GM19035 (cell line): ENCODE data around the gene ITGB1BP1.

Source experiments
- ATAC-seq: cut with Tn5 transposase; IDR thresholded peaks from one replicate; pipeline ENCODE4 v1.9.1; 2021; ENCODE audit not compliant: unreplicated experiment

Gene ITGB1BP1

GRCh38 chr2:9423100-9423921 lies at the start of gene ITGB1BP1, which contains the start of gene CPSF3:
TSS of gene ITGB1BP1 (minus strand) at chr2:9423528. CDS start at chr2:9418697, 4,831 bp downstream.
TSS of gene CPSF3 (plus strand) at chr2:9423654. CDS start at chr2:9423774, 120 bp downstream.
- peak; percentile 81 for ATAC-seq

GRCh38 chr2:9472511-9472910 lies 49.2 kb upstream of the ITGB1BP1 start:
- no peak for ATAC-seq

GRCh38 chr2:9471206-9471605 lies 47.9 kb upstream of the ITGB1BP1 start:
- ATAC-seq, result no peak

- ATAC-seq, result no peak
Measured at GRCh38 chr2:9467687-9468086, 44.4 kb upstream of the ITGB1BP1 start.

- ATAC-seq, result no peak
Measured at GRCh38 chr2:9466147-9466683, 42.9 kb upstream of the ITGB1BP1 start.

- no peak for ATAC-seq
Measured at GRCh38 chr2:9465170-9465569, 41.8 kb upstream of the ITGB1BP1 start.

GRCh38 chr2:9463698-9464034 lies 40.3 kb upstream of the ITGB1BP1 start:
- ATAC-seq, result no peak

- ATAC-seq, result no peak
Measured at GRCh38 chr2:9462886-9463697, 39.8 kb upstream of the ITGB1BP1 start.

GRCh38 chr2:9462313-9462712 lies 39.0 kb upstream of the ITGB1BP1 start:
- ATAC-seq, result no peak

- ATAC-seq, result no peak
Measured at GRCh38 chr2:9461079-9461478, 37.8 kb upstream of the ITGB1BP1 start.

GRCh38 chr2:9460441-9461017 lies 37.2 kb upstream of the ITGB1BP1 start:
- no peak for ATAC-seq

GRCh38 chr2:9451231-9451630 lies 27.9 kb upstream of the ITGB1BP1 start:
- no peak for ATAC-seq

- no peak for ATAC-seq
Measured at GRCh38 chr2:9445089-9445488, 21.8 kb upstream of the ITGB1BP1 start.

- no peak for ATAC-seq
Measured at GRCh38 chr2:9443526-9443925, 20.2 kb upstream of the ITGB1BP1 start.

- no peak for ATAC-seq
Measured at GRCh38 chr2:9441556-9441955, 18.2 kb upstream of the ITGB1BP1 start.

- ATAC-seq, result no peak
Measured at GRCh38 chr2:9440058-9440727, 16.9 kb upstream of the ITGB1BP1 start.

GRCh38 chr2:9439536-9439935 lies 16.2 kb upstream of the ITGB1BP1 start:
- ATAC-seq, result no peak

- no peak for ATAC-seq
Measured at GRCh38 chr2:9434489-9434888, 11.2 kb upstream of the ITGB1BP1 start.

GRCh38 chr2:9430316-9431293 lies 7.3 kb upstream of the ITGB1BP1 start:
- no peak for ATAC-seq
